ENCODE data around the gene CCER1. TPM values are rescaled to one million over a fixed set of nuclear protein-coding genes. Genes with fewer than 3 reads are reported as not detected.

The CCER1 gene
- total RNA-seq, 1 experiment from 2014 or later = not detected

DNA sequence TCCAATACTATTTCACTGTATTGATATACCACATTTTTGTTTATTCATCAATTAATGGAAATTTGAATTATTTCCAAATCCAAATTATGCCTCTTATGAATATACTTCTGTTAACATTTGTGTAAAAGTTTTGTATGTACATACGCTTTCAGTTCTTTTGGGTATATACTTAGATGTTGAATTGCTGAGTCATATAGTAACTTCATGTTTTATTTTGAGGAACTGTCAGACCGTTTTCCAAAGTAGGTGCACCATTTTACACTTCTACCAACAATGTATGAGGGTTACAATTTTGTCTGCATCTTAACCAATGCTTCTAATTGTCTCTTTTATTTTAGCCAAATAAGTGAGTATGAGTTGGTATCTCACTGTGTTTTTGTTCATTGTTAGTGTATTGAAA is 10.2 kb upstream of the CCER1 start:
- DNase-seq (ENCODE audit: low spot score) = no peak

- no peak for DNase-seq (ENCODE audit: low spot score)
These were observed 9.6 kb upstream of the CCER1 start for GRCh38 chr12:90964616-90965015.

GRCh38 chr12:90963946-90964345 is 9.0 kb upstream of the CCER1 start:
- DNase-seq (ENCODE audit: low spot score) = no peak

- DNase-seq (ENCODE audit: low spot score) = no peak
These were observed 6.2 kb upstream of the CCER1 start for GRCh38 chr12:90961154-90961553.

- DNase-seq (ENCODE audit: low spot score) = peak; percentile 62
These were observed 4.7 kb upstream of the CCER1 start for GRCh38 chr12:90959538-90960139.

GRCh38 chr12:90959032-90959431 is 4.1 kb upstream of the CCER1 start:
- peak; percentile 21 for DNase-seq (ENCODE audit: low spot score)

- DNase-seq (ENCODE audit: low spot score) = no peak
These were observed 3.4 kb upstream of the CCER1 start for GRCh38 chr12:90958347-90958746.

DNA sequence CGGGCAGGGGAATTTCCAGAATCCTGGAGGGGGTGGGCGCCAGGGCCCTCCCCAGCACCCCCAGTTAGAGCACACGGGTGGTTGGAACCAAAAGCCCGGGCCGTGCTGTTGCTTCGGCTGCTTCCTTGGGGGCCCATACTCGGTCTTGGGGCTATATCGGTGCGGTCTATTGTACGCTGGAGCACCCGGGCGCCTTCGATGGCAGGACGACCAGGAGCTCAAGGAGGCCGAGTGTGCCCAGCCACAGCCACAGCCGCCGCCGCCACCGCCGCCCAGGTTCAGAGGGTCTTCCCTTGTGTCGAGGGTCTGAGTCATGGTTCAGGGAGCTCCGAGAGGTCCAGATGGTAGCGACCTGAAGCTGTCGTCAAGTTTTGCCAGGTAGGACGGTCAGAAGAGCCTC is 548 bp downstream of the CCER1 start:
- no peak for DNase-seq (ENCODE audit: low spot score)

DNA sequence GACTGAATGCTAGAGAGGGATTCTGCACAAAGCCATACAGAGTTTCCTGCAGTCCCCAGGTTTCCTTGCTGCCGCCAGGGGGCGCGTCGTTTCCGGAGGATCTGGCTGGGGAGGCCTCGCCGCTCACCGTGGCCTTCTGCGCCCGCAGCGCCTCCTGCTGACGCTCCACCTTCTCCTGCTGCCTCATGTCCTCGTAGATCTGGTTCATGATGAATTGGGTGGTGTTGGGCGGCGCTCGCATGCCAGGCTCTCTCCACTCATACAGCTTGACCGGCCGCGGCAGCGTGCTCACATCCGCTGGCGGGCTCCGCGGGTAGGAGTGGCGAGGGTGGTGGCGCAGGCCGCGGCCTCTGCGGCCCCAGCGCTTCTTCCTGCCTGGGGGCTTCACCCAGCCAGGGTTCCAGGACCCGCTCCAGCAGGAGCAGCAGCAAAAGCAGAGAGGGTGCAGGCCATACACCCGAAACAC is 987 bp downstream of the CCER1 start:
- no peak for DNase-seq (ENCODE audit: low spot score)

DNA sequence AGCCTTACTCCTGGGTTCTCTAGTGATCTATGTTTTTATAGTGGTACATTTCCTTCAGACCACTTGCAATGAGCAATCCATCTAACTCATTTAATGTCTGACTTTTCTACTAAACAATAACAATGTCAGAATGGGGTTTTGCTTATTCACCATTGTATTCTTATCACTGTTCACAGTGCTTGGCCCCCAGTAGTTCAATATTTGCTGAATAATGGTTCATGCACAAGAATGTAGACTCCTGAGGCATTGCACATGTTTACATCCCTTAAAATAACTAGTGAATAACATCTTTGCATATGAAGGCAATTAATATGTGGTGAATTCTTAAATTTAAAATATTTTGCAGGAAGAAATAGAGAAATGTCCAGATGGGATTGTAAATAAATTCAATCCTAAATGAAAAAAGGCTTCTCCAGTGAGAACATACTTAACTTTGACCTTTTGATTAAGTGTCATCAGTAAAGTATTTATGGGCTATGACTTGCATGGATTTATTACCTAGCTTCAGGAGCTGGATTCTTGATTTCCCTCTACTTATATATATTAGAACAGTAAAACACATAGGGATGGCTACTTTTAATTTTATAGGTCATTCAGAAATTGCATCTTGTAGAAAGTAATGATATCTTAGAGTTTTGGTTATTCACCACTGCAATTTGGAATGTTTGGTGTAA is 3.4 kb downstream of the CCER1 start:
- no peak for DNase-seq (ENCODE audit: low spot score)

DNA sequence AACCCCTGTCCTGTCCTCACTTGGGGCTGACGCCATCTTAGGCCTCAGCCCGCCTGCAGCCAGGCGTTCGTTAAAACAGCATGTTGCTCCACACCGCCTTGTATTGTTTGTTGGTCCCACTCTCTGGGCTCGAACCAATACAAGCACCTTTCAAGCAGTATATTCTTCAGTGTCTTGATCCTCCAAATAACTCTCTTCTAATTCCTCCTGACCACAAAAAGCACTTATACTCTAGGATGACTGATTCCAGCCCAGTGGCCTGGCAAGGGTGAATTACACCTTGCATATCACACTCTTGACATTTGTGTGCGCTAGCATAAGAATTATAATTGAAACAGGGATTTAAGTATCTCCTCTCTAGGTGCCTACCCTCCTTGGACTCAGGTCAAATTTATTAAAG is 7.1 kb downstream of the CCER1 start:
- no peak for DNase-seq (ENCODE audit: low spot score)

GRCh38 chr12:90945070-90945649 is 9.8 kb downstream of the CCER1 start:
- peak; percentile 48 for DNase-seq (ENCODE audit: low spot score)

GRCh38 chr12:90943255-90943654 is 11.7 kb downstream of the CCER1 start:
- no peak for DNase-seq (ENCODE audit: low spot score)

DNA sequence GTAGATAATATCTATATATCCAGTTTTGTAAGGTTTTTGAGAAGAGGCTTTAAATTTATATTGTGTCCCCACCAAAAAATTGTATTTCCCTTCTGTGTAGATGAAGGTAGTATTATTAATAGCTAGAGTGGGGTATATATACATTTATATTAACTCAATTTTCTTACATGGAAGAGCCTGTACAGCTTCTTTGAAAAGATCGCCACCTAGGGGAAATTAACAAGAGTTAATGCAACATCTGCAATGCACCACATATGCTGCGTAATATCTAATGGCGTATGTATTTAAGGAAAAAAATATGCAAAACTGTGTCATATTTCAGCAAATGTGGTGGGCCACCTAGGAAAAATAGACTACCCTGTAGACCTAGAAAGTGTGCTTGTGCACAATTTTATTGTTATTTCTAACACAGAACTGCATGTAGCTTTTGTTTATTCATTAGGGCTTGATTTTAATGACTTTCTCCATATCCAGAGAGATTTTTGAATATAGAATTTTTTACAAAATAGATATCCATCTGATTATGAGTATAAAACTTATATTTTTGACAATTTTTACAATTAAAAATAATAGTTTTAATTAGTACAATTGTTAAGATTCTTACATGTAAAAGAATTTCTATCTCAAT is 14.0 kb downstream of the CCER1 start:
- peak; percentile 48 for DNase-seq (ENCODE audit: low spot score)

DNA sequence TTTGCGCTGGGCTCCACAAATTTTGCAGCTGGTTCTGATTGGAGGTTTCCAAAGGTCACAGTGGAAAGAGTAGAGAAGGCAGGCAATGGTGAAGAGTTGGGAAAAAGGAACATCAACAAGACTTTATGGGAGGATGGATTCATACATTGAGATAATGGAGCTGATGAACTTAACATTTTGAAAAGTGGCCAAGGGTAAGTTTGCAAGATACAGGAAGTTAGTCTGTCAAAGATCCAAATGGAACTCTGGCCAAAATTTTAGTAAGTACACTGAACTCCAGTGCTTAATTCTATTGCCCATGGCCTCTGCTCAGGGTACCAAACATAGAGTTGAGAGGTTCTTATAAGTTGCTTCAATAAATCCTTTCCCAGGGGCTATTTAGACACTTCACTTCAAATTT is 15.6 kb downstream of the CCER1 start:
- DNase-seq (ENCODE audit: low spot score) = no peak

- peak; percentile 19 for DNase-seq (ENCODE audit: low spot score)
These were observed 16.5 kb downstream of the CCER1 start for GRCh38 chr12:90938451-90938850.

GRCh38 chr12:90937651-90938050 is 17.3 kb downstream of the CCER1 start:
- no peak for DNase-seq (ENCODE audit: low spot score)

GRCh38 chr12:90936230-90937005 is 18.6 kb downstream of the CCER1 start:
- no peak for DNase-seq (ENCODE audit: low spot score)

GRCh38 chr12:90925562-90925961 is 29.4 kb downstream of the CCER1 start:
- no peak for DNase-seq (ENCODE audit: low spot score)

DNA sequence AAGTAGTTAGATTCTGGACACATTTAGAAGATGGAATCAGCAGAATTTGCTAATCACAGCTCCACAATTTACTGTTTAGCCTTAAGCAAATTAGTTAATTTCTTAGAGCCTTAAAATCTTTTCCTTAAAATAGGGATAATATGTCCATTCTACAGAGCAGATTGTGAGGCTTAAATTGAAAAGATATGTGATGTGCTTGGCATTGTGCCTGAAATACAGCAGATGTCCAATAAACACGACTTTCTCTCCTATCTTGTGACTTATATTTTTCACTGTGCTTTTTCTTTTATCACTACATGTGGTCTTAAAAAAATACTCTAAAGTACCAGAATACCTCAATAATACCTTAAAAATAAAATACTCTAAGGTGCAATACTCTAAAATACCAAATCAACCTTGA is 30.6 kb downstream of the CCER1 start:
- DNase-seq (ENCODE audit: low spot score) = no peak

- DNase-seq (ENCODE audit: low spot score) = no peak
These were observed 32.8 kb downstream of the CCER1 start for GRCh38 chr12:90922145-90922627.

GRCh38 chr12:90921536-90921935 is 33.4 kb downstream of the CCER1 start:
- no peak for DNase-seq (ENCODE audit: low spot score)

Data from H4 (cell line).